ENCODE data around the gene HNRNPM.

GRCh38 chr19:8512115-8512967 is 67.6 kb downstream of the HNRNPM start:
- TF ChIP-seq, protein P1, sequence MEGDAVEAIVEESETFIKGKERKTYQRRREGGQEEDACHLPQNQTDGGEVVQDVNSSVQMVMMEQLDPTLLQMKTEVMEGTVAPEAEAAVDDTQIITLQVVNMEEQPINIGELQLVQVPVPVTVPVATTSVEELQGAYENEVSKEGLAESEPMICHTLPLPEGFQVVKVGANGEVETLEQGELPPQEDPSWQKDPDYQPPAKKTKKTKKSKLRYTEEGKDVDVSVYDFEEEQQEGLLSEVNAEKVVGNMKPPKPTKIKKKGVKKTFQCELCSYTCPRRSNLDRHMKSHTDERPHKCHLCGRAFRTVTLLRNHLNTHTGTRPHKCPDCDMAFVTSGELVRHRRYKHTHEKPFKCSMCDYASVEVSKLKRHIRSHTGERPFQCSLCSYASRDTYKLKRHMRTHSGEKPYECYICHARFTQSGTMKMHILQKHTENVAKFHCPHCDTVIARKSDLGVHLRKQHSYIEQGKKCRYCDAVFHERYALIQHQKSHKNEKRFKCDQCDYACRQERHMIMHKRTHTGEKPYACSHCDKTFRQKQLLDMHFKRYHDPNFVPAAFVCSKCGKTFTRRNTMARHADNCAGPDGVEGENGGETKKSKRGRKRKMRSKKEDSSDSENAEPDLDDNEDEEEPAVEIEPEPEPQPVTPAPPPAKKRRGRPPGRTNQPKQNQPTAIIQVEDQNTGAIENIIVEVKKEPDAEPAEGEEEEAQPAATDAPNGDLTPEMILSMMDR (conservative IDR thresholded peaks at IDR 0.05; ENCODE audit: low read length) = no peak
- no peak for TF ChIP-seq EZH2phosphoT487 (IDR thresholded peaks at IDR 0.05; ENCODE audit: borderline replicate concordance, low read depth, low read length)
